Suppressor macrophage treated with lipopolysaccharide for 4 hours (primary cell): ENCODE measurements around the gene KLHL29.

Experiments used
- DNase-seq: peaks from one replicate; pipeline ENCODE4 v3.0.0-alpha.2; 2020

Gene KLHL29

DNA sequence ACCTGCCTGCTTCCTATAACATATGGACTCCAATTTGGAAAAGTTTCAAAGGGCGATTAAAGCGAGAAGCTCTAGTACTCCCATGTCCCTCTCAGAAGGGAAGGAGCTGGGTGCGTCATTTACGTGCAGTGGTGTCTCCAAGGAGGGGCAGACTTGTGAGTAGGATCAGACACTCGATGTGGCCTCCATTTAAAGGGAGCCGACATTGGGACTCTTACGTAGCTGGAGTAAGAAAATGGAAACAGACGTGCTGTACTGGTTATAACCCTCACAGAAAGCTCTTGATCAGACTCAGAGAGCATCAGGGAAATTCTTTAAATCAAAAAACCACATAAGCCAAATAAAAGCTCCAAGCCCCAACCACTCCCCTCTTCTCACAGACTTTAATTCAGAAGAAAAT is 198.5 kb downstream of the KLHL29 start:
- DNase-seq, result no peak

DNA sequence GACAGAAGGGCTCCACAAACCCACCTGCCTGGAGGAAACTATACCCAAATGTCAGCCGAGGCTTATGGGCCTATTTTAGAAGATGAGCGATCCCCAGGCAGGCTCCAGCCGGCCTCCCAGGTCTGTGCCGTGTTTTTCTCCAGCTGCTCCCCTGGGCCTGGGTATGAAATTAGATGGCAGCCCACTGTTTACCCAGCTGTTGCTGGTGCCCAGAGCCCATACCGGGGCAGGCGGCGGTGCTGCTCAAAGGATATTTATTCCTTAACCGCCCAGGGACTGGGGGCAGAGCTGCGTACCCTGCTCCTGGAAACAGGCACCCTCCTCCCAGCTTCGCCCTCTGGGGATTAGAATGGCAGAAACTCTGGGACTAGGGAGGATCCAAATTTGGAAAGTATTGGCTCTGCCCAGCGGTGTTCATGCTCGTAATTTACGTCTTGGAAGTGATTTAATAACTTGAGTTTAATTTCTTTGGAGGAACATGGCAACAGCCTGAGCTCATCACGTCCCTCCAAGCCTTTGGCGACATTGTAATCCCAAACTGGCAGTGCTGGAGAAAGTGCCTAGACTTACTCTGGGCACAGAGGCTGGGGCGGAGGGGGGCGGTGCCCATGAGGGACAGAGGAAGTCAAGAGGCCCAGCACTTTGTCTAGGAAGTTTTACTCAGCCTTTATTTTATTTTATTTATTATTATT is 199.2 kb downstream of the KLHL29 start:
- DNase-seq, result no peak

- no peak for DNase-seq
Observed at GRCh38 chr2:23585273-23586170, 200.5 kb downstream of the KLHL29 start.

DNA sequence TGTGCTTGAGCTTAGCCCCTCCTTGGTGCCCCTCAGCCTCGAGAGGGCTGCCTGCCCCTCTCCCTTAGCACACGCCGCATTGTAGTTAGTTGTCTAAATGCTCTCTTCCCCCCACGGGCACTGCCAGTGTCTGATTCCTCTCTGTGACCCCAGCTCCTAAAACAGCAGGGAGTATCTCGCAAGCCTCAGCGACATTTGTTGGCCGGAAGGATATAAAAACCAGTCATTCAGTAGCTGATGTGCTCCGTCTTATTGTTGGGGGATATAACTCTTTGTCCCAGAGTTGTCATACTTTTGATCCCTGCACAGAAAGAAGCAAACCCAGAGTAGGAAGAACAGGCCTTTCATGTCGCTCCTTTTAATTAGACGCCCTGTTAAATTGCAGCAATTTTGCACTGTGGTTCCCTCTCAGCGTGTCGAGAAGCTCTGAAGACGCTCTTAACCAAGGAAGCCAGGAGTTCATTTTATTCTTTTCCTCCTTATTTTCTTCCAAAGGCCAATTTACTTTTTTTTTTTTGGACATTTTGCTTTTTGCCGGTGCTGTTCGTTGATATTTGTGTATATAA is 201.8 kb downstream of the KLHL29 start:
- no peak for DNase-seq

GRCh38 chr2:23587341-23587880 is 202.4 kb downstream of the KLHL29 start:
- DNase-seq, result no peak

DNA sequence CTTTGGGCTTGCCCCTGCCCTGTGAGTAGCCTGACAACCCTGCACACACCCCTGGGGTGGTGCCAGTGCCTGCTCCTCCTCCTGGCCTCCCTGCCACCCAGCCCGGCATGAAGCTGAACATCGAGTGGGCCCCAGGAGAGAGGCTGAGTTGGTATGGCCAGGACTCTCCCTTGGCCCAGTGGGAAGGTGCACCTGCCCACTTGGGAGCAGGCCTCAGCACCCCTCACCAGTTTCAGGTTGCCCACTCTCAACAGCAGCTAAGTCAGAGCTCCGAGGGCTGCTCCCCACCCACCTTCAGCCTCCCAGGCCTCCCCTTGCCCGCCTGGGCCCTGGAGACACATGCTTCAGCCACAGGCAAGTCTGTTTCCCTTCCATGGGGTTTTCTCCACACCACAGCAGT is 203.1 kb downstream of the KLHL29 start:
- DNase-seq, result no peak

DNA sequence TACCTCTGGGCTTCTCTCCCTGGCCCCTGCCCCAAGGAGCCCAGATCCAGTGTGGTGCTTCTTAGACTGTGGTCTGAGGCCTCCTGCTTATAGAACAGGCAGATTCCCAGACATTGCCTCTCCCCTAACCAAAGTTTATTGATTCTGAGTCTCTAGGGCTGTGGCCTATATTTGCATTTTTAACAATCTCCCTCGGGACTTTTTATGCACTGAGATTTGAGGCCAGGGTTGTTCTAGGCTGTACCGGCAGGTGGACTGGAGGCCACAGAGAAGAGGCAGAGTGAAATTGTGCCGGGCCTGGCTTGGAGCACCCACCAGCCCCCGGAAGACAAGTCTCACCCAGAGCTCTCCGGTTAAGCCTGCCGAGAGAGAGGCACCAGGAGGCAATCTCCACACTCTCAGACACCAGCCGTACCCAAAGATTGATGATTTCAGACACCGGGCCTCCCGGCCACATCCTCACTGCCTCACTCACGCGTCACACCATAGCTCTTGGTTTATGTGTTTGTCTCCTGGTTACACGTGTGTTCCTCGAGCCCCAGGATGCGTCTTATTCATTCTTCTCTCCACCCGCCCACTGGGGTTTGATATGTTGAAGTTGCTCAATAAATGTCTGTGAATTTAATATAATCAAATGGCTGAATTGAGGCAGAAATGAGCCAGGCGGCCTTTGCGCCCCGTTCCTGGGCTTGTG is 203.7 kb downstream of the KLHL29 start:
- DNase-seq, result no peak

DNA sequence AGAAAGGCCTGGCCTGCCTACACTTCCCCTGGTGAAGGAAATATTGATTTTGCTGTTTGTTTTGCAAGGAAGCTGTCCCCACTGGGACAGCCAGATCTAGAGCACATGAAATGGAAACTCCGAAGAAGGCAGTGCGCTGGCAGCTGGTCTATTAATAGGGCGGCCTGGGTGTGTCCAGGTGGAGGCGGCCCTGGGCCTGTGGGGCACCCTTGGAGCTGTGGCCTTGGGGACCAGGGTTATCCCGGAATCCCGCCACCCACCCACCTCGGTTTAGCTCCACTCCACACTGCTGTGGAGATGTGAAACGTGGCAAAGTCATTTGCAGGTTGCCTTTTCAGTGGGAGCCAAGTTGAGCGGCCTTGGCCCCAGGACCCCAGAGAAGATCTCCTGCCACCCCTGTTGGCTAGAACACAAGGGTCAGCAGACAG is 204.3 kb downstream of the KLHL29 start:
- DNase-seq, result no peak

DNA sequence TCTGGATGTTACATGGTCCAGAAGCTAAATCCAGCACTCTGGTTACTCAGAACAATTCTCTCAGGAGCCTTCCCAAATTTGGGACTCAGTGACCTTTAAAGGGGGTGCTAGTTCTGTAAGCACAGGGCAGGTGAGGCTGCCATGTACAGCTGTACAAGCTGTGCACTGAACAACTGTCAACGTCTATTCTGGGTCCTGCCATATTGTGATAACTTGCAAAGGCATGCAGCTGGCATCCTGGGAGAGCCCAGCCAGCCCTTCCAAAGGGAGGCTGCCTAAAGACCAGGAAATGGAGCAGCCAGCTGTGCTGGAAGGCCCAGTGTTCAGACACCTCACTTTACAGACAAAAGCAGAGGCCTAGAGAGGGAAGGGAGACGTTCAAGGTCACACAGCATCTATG is 204.8 kb downstream of the KLHL29 start:
- DNase-seq, result no peak

DNA sequence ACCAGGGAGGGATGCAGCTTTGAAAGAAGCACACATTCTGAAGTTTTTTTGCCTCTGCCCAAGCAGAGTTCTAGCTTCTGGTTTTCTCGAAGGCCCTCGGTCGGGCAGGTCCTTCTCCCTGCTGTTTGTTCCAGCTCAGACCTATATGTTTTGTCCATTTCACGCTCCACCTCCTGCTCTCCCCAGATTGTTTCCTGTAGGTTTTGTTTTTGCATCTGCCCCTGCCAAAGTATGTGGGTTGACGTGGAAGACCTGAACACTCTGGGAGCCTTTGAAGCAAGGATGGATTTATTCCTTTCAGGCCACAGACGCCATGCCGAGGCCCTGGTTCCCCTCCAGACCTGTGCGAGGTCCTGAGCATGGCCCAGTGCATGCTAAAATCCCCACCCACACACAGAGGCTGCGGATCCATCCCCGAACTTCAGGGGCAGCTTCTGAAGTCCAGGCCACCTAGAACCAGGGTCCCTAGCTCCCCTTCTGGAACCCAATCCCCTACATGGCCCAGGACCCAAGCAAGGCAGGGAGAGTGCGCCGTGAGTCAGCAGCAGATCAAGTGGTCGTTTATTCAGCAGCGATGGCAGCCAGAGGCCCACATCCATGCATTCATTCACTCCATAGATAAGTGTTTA is 205.4 kb downstream of the KLHL29 start:
- DNase-seq, result no peak

DNA sequence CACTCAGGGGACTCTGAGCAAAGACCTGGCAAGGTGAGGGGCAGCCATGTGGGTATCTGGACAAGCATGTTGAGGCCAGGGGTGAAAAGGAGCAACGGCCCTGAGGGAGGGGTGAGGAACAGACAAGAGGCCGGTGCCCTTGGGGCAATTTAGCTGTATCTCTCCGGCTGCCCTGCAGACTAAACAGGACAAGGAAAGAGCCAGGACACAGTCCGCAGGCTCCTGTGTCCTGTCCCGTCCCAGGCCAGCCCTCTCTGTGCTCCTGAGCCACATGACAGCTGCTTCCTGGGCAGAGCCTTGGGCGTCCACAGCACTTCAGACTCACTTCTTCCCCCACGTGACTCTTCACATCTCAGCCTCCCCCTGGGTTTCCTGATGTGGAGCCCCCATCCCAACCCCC is 206.1 kb downstream of the KLHL29 start:
- DNase-seq, result no peak

DNA sequence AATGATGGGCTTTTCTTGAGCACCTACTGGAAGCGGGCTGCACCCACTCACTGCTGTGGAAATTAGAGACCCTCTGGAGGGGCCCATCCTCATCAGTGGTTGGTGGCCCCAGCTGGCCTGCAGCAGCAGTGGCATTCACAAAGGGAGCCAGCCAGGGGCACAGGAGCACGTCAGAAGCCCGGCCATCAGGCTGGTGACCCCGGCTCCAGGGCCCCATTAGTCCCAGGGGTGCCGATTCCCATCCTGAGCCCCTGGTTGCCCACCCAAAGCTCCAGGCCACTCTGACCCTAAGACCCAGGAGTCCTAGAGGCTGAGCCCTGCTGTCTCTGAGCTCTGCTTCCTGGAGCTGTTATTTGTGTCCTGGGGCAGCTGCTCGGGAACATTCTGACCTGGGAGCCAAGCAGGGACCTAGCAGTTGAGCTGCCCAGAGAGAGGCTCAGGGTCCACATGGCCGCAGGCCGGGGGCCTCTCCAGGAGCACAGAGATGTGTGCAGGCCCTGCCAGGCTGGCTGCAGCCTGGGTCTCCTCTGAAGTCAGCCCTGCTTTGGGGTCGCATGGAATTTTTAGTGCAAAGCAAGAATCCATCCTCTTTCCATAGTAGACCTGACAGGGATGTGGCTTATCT is 207.2 kb downstream of the KLHL29 start:
- DNase-seq, result no peak

GRCh38 chr2:23592898-23593751 is 208.1 kb downstream of the KLHL29 start:
- DNase-seq, result no peak

DNA sequence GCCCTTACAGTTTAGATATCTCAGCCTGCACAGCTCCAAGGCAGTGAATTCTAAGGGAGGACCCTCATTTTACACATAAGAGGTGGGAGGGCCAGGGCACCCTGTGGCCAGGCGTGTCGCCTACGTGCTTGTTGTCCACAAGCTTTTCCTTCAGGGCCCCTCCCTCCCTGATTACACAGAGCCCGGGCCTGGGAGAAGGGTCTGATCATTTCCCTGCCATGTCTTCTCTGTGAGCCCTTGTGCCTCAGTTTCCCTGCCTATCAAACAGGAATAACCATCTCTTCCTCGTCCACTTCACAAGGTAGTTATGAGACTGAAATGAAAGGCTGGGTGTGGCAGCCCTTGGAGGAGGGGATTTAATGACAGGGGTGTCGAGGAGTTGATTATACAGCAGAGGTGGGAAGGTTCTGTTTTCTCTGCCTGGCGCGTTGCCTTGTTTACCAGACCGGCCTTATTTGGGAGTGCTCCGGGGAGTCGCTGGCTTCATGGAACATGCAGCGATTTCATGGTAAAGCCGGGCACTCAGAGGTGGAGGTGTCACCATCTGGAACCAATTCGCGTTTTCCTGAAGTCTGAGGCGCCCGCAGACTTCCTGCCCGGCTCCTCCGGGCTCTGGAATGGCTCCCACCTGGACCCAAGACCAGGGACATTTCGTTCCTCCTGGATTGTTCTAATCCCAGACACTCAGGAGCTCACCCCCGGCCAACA is 208.9 kb downstream of the KLHL29 start:
- no peak for DNase-seq

DNA sequence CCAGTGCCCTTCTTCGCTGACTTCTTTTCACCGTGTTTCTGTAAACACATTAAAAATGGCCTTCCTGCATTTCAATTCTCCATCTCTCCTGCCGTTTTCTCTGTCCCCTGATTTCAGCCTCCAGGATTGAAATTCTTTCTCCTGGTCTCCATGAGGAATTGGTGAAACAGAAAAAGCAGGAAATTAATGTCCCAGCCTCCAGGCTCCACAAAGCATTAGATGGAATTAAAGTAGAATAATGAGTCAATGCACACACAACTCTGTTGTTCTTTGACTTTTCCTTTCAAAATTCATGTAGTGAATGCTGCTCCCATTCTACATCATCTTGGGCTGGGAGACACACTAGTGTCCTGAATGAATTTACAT is 209.5 kb downstream of the KLHL29 start:
- DNase-seq, result no peak

GRCh38 chr2:23595021-23595420 is 210.0 kb downstream of the KLHL29 start:
- DNase-seq, result no peak

GRCh38 chr2:23595601-23596251 is 210.7 kb downstream of the KLHL29 start:
- DNase-seq, result no peak

DNA sequence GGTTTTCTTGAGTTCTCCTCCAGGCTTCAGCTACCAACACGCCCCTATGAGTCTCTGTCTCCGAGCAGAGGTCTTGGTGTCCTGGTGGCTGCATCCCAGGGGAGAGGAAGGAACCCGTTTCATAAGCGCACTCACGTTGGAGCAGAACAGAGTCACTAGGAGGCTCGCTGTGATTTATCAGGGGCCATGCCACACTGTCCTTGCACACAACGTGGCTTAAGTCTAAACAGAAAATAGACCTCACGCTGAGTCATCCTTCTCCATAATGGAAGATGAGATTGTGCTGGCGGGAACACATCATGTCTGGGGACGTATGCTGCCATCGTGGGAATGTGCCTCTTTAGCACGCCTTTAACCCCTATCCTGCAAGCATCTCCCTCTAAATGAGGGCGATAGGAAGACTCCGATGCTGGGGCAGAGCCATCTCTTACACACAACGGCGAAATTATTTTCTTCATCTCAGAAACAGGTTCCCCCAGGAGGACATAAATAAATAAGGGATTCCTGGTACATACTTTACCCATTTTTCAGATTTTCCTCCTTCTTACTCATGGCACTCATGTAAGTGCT is 211.4 kb downstream of the KLHL29 start:
- DNase-seq, result no peak

DNA sequence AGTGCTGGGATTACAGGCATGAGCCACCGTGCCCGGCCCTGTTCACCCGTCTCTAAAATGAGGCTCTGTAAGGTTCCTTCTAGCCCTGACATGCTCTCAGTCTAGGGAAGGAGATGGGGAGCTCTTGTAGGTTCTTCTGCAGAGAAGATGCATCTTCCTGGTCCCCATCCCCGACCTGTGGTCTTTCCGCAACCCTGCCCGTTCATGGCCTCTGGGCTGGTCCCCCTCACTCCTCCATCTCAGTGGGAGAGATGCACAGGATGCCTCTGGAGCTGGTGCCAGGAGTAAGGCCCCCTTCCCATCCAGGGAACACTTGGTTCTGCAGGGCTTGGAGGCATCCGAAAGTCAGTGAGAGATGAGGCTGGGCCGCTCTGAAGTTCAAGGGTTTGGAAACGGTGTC is 212.7 kb downstream of the KLHL29 start:
- DNase-seq, result no peak

- no peak for DNase-seq
Observed at GRCh38 chr2:23599006-23599405, 214.0 kb downstream of the KLHL29 start.
